IPS-20b (cell line): ENCODE data around the gene KIF22.
"Not testable (repeated sequence)": the region's sequence is repeated elsewhere in the genome, so short reads cannot be mapped to it uniquely, and the experiment has no call there.

Experiments used
- H3K27ac ChIP-seq: one replicate; pipeline ENCODE4 v1.5.1; 2013; ENCODE audit warnings: low read length
- H3K27me3 ChIP-seq: 2 replicates; pipeline ENCODE4 v1.6.1; 2013; ENCODE audit warnings: mild to moderate bottlenecking, low read length, inconsistent platforms; ENCODE audit not compliant: insufficient read depth
- H3K36me3 ChIP-seq: 2 replicates; pipeline ENCODE4 v1.6.1; 2013; ENCODE audit warnings: low read depth, mild to moderate bottlenecking, inconsistent platforms, low read length, moderate library complexity; ENCODE audit not compliant: insufficient read depth
- H3K4me1 ChIP-seq: 2 replicates; pipeline ENCODE4 v1.6.1; 2013; ENCODE audit warnings: mild to moderate bottlenecking, control low read depth, inconsistent platforms, low read length, moderate library complexity; ENCODE audit not compliant: insufficient read depth
- H3K4me3 ChIP-seq: 2 replicates; pipeline ENCODE4 v1.5.1; 2013; ENCODE audit warnings: mild to moderate bottlenecking, low read length, inconsistent platforms
- H3K9ac ChIP-seq: 2 replicates; pipeline ENCODE4 v1.6.1; 2013; ENCODE audit warnings: low read depth, mild to moderate bottlenecking, inconsistent platforms, low read length, moderate library complexity
- H3K9me3 ChIP-seq: 2 replicates; pipeline ENCODE4 v1.6.1; 2013; ENCODE audit warnings: mild to moderate bottlenecking, low read depth, low read length, inconsistent platforms; ENCODE audit not compliant: insufficient read depth

The KIF22 gene

DNA sequence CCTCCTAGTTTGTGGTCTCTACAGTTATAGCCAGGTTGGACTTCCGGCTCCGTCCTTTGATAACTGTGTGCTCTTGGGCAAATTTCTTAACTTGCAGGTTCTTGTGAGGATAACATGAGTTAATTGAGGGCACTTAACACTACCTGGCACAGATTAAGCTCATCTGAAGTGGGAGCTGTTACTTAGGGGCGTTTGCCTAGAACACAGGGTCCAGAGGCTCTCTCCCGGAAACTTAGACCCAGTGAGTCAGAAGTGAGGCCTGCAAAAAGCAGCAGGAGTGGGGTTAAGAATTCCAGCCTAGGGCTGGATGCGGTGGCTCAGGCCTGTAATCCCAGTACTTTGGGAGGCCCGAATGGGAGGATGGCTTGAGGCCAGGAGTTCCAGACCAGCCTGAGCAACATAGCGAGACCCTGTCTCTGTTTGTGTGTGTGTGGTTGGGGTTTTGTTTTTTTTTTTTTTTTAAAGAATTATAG is 31.1 kb downstream of the KIF22 start:
- no peaks in the 10 kb centered on the region for H3K9me3 ChIP-seq
- H3K4me1 ChIP-seq = peaks cover 13% of the 10 kb centered on the region; the same call in 1 of the 2 replicates
- no peak overlapping the region for H3K9ac ChIP-seq
- no peaks in the 10 kb centered on the region for H3K27me3 ChIP-seq
- H3K4me3 ChIP-seq = no peak overlapping the region
- H3K36me3 ChIP-seq = peaks cover 33% of the 10 kb centered on the region
- H3K27ac ChIP-seq = no peak overlapping the region

DNA sequence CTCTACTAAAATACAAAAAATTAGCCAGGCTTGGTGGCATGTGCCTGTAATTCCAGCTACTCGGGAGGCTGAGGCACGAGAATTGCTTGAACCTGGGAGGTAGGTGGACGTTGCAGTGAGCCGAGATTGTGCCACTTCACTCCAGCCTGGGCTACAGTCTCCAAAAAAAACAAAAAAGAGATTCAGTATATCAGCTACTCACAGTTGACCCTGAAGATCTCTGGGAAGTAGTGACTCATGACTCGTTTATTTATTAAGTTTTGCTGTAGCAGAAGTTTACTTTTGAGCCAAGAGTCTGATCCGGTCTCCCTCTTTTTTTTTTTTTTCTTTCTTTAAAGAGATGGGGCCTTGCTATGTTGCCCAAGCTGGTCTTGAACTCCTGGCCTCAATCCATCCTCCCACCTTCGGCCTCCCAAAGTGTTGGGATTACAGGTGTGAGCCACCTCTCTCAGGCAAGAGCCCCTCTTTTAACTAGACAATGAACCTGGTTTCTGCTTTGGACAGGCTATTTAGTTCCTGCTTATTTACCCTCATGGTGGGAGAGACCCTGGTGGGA is 34.1 kb downstream of the KIF22 start:
- no peak overlapping the region for H3K9ac ChIP-seq
- no peaks in the 10 kb centered on the region for H3K27me3 ChIP-seq
- peaks cover 13% of the 10 kb centered on the region; the same call in 1 of the 2 replicates for H3K4me1 ChIP-seq
- no peak overlapping the region for H3K27ac ChIP-seq
- H3K4me3 ChIP-seq = no peak overlapping the region
- no peaks in the 10 kb centered on the region for H3K9me3 ChIP-seq
- peaks cover 14% of the 10 kb centered on the region for H3K36me3 ChIP-seq

DNA sequence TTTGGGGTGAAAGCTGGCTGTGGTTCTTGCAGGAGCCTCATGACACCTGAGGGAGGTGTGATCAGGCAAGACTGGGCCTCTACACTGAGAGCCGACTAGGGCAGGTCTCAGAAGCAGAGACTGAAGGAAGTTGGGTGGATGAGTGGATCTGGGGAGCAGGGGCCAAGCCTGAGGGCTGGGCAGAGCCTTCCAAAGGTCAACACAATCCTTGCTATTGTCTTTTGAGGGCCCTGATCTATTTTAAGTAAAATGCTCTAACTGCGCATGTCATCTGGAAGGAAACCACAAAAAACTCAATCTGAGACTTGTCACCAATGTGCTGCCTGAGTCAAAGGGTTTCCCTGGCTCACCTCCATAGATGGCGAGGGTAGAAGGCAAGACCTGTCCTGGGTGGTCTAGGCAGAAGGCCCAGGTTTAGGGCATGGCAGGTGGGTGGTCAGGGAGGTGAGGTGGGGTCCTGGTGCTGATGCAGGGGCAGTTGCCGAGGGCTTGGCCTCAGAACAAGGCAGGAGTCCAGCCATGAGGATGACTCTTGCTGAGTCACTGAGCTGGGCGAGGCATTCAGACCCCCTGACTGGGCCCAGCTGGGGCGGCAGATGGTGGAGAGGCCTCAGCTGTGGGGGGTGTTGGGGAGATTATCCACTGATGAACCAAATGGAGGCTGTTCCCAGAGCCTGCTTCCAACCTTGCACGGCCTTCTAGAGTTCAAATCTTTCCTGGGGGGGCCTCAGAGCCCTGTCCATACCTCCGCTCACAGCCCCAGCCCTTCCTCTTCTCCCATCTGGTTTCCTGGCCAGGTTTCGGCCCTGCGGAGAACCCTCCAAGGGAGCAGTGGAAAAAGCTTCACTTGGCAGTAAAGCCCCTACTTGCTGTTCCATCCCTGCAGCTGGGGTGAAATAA is 34.8 kb downstream of the KIF22 start:
- Histone ChIP-seq H3K4me1 (peaks cover 13% of the 10 kb centered on the region; the same call in 1 of the 2 replicates), H3K36me3 (peaks cover 7% of the 10 kb centered on the region), H3K4me3 (no peak overlapping the region), H3K9ac (0 out of 2 replicates have a peak overlapping the region, but pooled peaks have one; percentile 11), H3K27ac (no peak overlapping the region), H3K27me3 (no peaks in the 10 kb centered on the region), H3K9me3 (no peaks in the 10 kb centered on the region)

DNA sequence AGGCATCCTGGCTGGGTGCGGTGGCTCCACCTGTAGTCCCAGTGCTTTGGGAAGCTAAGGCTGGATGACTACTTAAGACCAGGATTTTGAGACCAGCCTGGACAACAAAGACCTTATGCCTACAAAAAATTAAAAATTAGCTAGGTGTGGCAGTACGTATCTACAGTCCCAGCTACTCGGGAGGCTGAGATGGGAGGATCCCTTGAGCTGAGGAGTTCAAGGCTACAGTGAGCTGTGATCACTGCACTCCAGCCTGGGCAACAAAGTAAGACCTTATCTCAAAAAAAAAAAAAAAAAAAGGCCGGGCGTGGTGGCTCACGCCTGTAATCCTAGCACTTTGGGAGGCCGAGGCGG is 35.8 kb downstream of the KIF22 start:
- Histone ChIP-seq H3K4me3 (no peak overlapping the region), H3K4me1 (peaks cover 10% of the 10 kb centered on the region; the same call in 1 of the 2 replicates), H3K36me3 (no peaks in the 10 kb centered on the region; the same call in none of the 2 replicates), H3K9ac (no peak overlapping the region), H3K27ac (no peak overlapping the region), H3K9me3 (no peaks in the 10 kb centered on the region), H3K27me3 (no peaks in the 10 kb centered on the region)

DNA sequence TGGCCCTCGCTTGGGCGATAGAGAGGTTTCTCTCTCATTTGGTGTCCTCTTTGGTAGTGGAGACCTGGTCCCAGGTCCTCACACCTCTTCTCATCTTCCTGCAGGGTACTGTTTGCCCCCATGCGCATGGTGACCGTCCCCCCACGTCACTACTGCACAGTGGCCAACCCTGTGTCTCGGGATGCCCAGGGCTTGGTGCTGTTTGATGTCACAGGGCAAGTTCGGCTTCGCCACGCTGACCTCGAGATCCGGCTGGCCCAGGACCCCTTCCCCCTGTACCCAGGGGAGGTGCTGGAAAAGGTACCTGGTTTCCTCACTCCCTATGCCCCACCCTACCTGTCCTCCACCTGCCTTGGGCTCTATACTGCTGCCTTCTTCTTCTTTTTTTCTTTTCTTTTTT is 40.2 kb downstream of the KIF22 start:
- no peaks in the 10 kb centered on the region for H3K9me3 ChIP-seq
- H3K4me3 ChIP-seq = no peak overlapping the region
- H3K27ac ChIP-seq = no peak overlapping the region
- H3K27me3 ChIP-seq = no peaks in the 10 kb centered on the region
- 0 out of 2 replicates have a peak, but pooled peaks cover 2% of the 10 kb centered on the region for H3K4me1 ChIP-seq
- H3K36me3 ChIP-seq = no peaks in the 10 kb centered on the region
- H3K9ac ChIP-seq = no peak overlapping the region

DNA sequence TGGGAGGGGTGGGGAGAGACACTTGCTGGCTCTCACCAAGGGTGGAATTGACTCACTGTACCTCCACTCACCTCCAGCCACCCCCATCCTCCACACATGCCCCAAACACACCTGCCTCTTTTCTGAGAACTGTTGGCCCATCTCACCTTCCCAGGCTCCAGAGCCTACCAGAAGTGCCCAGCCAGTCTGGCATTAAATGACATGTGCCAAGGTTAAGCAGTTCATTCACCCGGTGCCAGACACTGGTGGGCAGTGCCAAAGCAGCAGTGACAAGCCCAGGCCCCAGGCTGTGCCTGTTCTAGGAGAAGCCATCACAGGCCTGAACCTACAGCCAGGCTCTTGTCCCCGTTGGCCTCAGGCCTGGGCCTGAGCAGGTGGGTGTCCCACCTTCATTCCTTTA is 40.9 kb downstream of the KIF22 start:
- H3K9ac ChIP-seq = no peak overlapping the region
- H3K9me3 ChIP-seq = no peaks in the 10 kb centered on the region
- H3K27me3 ChIP-seq = no peaks in the 10 kb centered on the region
- H3K4me1 ChIP-seq = no peaks in the 10 kb centered on the region
- H3K4me3 ChIP-seq = no peak overlapping the region
- no peaks in the 10 kb centered on the region for H3K36me3 ChIP-seq
- no peak overlapping the region for H3K27ac ChIP-seq

DNA sequence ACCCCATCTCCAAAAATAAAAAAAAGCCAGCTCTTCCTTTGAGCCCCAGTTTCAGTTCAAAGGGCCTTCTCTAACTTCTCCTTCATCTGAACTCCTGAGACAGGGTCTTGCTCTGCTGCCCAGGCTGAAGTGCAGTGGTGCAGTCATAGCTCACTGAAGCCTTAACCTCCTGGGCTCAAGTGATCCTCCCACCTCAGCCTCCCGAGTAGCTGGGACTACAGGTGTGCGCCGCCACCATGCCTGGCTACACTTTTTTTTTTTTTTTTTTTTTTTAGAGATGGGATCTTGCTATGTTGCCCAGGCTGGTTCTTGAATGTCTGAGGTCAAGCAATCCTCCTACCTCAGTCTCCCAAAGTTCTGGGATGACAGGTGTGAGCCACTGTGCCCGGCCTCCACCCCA is 42.7 kb downstream of the KIF22 start:
- H3K27me3 ChIP-seq, H3K9me3 ChIP-seq, H3K9ac ChIP-seq, H3K4me1 ChIP-seq, H3K36me3 ChIP-seq, H3K4me3 ChIP-seq, H3K27ac ChIP-seq: not testable (repeated sequence)

DNA sequence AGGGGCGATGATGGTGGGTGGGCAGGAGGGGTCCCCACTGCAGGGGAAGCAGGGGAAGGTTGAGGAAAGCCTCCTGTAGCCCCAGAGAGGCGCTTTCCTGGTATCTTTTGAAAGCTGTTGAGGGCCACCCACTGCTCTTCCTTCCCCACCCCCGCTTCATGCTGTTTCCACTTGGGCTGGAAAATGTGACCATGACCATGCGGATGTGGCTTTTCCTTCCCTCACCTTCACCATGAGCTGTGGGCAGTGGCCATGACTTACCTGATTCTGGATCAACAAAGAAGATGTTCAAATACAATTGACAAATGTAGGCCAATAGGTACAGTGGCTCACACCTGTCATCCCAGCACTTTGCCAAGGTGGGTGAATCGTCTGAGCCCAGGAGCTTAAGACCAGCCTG is 43.5 kb downstream of the KIF22 start:
- H3K27me3 ChIP-seq = no peaks in the 10 kb centered on the region

DNA sequence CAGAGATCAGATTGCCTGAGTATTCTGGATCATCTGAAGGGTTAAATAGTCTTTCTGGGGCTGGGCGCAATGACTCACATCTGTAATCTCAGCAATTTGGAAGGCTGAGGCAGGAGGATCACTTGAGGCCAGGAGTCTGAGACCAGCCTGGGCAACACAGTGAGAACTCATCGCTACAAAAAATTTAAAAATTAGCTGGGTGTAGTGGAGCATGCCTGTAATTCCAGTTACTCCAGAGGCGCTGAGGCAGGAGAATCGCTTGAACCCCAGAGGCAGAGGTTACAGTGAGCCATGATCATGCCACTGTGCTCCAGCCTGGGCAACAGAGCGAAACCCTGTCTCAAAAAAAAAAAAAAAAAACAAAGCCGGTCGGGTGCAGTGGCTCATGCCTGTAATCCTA is 45.4 kb downstream of the KIF22 start:
- H3K36me3 ChIP-seq = no peaks in the 10 kb centered on the region
- no peak overlapping the region for H3K9ac ChIP-seq
- no peaks in the 10 kb centered on the region for H3K4me1 ChIP-seq
- H3K27ac ChIP-seq = no peak overlapping the region
- no peak overlapping the region for H3K4me3 ChIP-seq
- H3K27me3 ChIP-seq = no peaks in the 10 kb centered on the region
- no peaks in the 10 kb centered on the region for H3K9me3 ChIP-seq

More for the DNA sequence above, 43.5 kb downstream of the KIF22 start:
- Histone ChIP-seq H3K36me3 (no peaks in the 10 kb centered on the region), H3K9ac (no peak overlapping the region), H3K4me3 (no peak overlapping the region), H3K4me1 (no peaks in the 10 kb centered on the region), H3K27ac (no peak overlapping the region), H3K9me3 (no peaks in the 10 kb centered on the region)

DNA sequence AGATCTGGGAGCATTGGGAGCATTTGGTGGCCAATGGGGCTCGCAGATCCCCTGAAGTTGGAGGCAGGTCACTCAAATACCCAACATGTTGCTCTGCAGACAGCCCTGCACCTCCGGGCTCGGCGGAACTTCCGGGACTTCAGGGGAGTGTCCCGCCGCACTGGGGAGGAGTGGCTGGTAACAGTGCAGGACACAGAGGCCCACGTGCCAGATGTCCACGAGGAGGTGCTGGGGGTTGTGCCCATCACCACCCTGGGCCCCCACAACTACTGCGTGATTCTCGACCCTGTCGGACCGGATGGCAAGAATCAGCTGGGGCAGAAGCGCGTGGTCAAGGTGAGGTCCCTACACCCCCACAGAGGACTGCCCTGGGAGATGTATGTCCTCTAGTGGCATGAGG is 46.1 kb downstream of the KIF22 start:
- H3K9ac ChIP-seq = no peak overlapping the region
- no peak overlapping the region for H3K27ac ChIP-seq
- H3K27me3 ChIP-seq = no peaks in the 10 kb centered on the region
- H3K9me3 ChIP-seq = no peaks in the 10 kb centered on the region
- no peaks in the 10 kb centered on the region for H3K4me1 ChIP-seq
- H3K4me3 ChIP-seq = no peak overlapping the region
- H3K36me3 ChIP-seq = no peaks in the 10 kb centered on the region

DNA sequence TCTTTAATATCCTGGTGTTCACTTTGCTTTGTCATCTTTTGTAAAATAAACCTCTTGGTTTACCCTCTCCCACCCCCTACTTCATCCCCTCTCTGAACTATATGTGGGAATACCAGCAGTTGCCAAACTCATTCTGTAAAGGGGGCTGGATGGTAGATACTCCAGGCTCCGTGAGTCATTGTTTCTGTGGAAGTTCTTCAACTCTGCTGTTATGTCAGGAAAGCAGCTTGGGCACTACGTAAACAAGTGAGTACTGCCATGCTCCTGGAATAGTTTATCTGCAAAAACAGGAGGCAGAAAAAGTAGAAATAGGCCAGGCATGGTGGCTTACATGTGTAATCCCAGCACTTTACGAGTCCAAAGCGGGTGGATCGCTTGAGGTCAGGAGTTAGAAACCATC is 47.3 kb downstream of the KIF22 start:
- Histone ChIP-seq H3K9me3 (no peaks in the 10 kb centered on the region), H3K4me3 (no peak overlapping the region), H3K36me3 (no peaks in the 10 kb centered on the region), H3K27me3 (no peaks in the 10 kb centered on the region), H3K9ac (no peak overlapping the region), H3K27ac (no peak overlapping the region), H3K4me1 (no peaks in the 10 kb centered on the region)

DNA sequence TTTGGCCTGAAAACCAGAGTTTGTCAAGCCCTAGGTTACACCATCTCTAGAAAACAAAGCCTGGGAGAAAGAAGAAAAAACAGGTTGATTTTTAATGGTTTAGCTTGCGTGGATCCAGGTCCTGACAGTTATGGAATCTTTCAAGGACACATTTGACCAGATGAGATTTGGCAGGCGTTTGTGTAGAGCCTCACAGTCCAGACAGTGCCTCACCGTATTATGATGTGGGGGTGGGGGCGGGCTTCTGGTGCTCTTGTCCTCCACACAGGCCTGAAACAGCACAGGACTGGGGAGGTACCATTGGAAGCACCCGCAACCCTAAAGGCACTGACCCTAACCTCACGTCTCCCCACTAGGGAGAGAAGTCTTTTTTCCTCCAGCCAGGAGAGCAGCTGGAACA is 49.3 kb downstream of the KIF22 start:
- H3K36me3 ChIP-seq = no peaks in the 10 kb centered on the region
- no peak overlapping the region for H3K9ac ChIP-seq
- no peaks in the 10 kb centered on the region for H3K9me3 ChIP-seq
- no peak overlapping the region for H3K27ac ChIP-seq
- no peaks in the 10 kb centered on the region for H3K27me3 ChIP-seq
- H3K4me3 ChIP-seq = no peak overlapping the region
- H3K4me1 ChIP-seq = no peaks in the 10 kb centered on the region
